ENCODE measurements around the gene ITGA2B.
A peak's percentile ranks its signal among the peaks of the same experiment; 100 is the strongest.
"Not testable (repeated sequence)": the region's sequence is repeated elsewhere in the genome, so short reads cannot be mapped to it uniquely, and the experiment has no call there.

The ITGA2B gene

DNA sequence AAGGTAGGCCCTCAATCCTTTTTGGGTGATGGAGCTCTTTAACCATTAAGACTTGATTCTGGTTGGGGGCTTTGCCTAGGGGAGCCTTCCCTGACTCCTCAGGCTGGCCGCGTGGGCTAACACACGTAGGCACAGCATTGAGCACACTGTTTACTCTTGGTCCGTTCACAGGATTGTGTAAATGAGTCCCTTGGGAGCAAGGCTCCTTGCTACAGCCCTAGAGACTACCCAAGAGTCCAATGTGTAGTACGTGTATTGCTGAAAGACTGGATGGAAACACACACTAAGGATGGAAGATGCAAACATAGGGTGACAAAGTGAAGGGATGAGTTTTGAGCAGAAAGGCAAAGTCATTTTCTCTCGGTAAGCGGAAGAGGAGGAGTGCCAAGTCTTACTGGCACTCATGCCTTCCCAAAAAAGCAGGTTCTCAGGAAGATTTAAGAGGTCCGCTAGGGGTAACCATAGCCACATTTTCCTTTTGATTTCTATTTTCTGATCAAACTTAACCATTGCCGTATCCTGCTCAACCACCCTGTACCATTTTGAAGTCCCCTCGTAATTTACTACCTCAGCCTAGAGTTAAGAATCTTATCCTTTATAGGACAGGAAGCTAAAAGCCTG lies 911 bp upstream of the ITGA2B start:
- no peak for DNase-seq

DNA sequence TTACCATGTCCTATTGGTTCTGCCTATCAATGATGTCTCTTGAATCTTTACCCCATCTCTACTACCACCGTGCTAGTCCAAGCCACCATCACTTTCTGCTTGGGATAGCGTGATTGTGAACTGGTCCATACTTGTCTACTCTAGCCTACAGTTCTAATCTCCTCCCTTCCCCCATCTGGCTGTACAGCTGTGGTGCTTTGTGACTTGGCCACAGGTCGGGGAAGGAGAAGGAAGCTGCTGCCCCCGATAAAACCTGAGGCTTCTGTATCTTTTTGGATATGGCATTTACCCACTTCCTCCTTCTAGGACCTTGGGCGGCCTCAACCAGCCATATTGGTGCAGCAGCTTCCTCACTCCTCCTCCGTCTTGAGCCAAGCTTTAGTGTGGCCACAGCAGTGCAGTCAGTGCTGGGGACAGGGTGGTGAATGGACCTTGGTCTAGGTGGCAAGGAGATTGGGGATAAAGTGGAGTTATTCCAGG lies 314 bp upstream of the ITGA2B start:
- no peak for DNase-seq

DNA sequence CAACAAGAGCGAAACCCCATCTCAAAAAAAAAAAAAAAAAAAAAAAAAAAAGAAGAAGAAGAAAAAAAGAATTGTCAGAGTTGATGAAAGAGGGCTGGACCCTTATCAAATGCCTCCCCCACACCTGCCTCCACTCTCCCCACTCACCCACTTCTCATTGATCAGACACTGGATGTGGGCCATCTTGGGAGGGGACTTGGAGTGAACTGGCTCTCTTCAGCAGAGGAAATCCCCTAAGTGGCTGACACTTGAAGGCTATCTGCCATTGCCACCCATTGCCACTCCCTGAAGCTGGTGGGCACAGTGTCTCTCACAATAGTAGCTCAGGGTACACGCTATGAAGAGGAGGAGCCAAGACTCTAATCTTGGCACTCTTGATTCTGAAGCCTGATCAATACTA lies 1.6 kb downstream of the ITGA2B start:
- no peak for DNase-seq

DNA sequence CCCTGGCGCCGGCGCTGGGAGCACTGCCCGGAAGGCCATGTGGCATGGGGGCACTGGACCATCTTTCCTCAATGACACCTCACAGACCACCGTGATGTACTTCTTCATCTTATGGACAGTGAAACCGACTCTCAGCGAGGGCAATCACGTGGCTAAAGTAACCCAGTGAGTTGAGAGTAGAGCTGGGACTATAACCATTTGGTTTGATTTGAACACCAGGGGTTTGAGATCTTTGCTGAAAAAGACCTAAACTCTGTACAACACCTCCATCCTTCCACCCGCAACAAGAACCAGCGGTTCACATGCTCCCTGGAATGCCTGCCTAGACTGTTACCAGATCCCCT lies 3.3 kb downstream of the ITGA2B start:
- DNase-seq = no peak

DNA sequence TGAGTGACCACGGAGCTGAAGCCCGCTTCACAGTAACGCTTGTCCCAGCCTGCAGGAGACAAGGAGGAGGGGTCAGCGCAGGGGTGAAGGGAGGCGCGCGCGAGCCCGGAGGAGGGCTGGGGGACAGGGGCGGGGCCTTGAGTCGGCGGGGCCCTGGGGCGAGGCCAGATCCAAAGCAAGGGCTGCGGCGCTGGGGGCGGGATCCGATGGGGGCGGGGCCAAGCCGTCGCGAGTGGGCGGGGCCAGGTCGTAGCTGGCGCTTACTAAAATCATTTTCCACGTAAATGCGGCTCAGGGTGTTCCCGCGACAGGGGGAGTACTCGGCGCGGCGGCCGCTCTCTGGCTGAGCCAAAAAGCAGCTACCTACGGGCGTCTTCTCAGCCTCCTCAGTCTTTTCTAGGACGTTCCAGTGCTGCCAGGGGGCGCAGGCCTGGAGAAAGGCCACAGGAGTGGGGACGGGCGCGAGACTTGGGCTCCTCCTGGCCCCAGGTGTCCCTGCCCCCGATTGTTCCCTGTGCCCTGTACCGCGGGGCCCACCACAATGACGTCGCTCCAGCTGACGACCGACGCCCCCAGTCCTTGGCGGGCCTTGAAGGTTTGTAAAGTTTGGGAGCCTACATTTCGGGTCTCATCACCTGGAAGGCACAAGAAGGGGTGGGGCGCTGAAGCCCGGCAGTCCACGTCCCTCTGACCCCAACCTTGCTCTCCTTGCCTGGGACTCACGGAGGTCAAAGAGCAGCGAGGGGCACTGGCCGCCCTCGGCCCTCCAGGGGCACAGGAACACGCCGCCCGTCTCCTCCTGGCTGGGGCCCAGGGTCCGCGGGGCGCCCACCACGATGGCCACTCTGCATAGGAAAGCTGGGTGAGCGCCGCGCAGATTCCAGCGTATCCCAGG lies 3.9 kb downstream of the ITGA2B start:
- DNase-seq = peak; percentile 67

DNA sequence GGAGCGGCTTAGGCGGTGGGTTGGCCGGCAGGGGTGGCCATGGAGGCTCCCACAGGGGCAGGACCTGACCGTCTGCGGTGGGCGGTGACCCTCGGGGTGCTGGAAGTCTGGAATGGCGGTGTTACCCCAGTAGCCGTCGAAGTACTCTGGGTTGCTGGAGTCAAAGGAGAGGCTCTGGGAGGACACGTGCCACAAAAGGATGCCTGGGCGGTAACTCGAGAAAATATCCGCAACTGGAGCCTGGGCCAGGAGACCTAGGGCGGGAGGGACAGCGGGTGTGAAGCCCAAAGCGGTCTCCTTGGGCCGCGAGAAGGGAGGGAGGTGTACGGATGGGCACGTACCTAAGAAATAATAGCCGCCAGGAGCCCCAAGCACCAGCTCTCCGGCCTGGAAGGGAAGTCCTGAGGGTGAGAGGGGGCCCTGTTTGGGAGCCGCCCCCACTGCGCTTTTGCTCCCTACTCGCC lies 4.6 kb downstream of the ITGA2B start:
- DNase-seq = no peak

DNA sequence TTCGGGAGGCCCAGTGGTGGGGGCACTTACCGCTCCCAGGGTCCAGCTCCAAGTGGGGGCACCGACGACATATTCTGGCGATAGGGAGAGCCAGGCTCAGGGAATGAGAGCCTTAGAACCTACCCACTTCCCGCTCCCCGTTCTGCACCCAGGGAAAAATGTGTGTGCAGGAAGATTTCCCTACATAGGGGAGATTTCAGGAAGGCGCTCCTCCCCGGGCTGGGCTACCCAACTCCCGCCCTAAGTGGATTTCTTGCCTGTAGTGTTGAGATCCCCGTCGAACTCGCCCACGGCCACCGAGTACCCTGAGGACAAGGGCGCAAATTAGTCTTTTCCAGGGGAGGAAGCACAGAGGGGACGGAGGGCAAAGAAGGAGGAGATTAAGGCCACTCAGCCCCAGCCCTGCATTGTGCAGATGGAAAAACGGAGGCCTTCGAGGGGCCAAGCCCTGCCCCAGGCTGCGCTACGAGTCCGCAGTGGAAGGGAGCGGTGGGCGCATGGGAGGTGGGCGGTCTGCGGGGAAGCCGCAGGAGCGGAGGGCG lies 5.1 kb downstream of the ITGA2B start:
- no peak for DNase-seq

DNA sequence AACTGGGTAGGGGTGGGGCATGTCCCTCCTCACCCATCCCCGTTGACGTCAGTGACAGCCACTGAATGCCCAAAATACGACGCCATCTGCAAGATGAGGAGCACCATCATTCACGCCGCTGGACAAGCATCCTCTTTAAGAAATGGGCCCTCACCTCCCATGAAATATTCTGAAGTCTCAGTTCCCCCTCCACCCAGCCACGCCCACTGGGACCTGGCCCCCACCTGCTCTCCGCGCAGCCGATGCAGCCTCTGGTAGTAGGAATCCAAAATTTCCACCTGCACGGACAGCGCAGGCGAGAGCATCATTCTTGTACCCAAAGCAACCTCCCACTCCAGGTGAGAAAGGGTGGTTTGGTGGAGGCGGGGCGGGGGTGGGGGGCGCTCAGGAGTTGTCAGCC lies 5.6 kb downstream of the ITGA2B start:
- DNase-seq = no peak

DNA sequence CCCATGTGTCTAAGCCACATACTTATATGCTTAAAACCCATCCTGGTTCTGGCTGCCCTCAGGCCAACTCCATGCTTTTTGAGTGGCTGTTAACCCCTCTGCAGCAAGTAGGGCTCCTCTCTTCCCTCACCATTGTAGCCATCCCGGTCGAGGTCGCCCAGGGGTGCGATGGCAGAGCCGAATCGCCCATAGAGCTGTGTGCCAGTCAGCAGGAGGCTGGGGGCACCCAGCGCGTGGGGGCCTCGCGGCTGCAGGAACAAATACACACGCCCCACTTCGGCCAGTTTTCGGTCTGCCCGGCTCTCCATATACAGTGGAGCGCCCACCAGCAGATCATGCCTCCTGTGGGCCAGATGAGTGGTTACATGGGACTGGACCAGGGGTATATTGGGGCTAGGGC lies 6.1 kb downstream of the ITGA2B start:
- no peak for DNase-seq

DNA sequence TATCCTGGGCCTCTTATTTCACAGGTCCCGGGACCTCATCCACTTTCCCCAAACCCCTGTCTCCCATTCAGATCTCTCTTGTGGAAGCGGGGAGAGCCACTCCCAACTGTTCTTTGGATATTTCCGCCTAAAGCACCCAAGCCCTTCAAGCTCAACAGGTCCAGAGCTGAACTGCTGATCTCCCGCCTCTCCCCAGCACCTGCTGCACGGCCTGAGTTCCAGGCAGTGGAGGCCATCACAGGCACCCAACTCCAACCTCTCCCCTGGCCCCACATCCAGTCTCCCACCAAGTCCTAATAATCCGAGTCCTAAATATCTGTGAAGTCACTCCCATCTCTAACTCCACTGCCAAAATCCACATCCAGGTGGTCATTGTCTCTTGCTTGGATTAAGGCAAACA lies 6.5 kb downstream of the ITGA2B start:
- no peak for DNase-seq

DNA sequence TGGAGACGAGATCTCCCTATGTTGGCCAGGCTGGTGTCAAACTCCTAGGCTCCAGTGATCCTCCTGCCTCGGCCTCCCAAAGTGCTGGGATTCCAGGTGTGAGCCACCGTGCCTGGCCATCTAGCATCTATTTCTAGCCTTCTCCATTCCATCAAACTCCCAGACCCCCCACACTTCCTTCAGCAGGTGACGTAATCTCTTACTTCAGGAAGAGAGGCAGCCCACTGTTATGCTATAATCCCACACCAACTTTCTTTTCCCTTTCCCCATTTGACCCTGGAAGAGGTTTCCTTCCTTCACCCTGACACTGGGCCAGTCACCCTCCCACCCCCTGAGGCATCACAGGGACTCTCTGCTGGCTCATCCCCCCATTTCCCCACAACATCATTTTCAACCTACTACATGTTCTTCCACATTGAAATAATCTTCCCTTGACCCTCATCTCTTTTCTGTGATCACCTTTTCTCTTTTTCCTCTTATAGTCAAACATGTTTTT lies 7.6 kb downstream of the ITGA2B start:
- DNase-seq = no peak

DNA sequence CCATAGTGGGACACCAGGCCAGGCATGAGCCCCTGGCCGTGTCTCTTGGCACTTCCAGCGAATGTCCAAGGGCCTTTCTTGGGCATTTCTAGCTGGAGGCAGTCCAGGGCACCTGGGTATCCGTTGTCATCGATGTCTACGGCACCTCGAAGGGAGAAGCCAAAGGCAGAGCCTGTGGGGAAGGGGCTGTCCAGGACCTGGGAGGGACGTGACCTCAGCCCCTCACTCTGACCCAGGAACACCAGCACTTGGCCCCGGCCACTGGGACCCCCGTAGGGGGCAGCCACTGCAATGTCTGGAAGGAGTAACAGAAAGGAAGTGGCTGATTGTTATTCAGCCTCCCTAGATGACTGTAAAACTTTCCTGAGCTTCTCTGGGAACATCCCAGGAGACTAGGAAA lies 8.7 kb downstream of the ITGA2B start:
- no peak for DNase-seq

DNA sequence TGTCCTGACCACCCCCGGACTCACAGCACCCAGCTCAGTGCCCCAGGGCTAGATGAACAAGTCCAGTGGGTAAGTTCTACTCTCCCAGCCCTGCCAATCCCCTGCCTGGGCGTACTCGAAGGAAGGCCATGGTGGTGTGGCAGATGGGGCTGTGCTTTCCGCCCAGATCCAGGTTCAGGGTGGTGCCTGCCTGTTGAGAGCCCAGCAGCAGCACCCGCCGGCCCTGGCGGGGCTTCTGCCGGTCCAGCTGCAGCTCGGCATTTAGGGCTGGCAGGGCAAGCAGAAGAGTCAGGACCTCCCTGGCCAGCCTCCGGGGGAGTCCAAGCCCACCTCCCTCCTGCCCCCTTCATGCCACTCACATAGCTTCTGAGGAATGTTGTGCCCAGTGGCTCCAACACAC lies 9.6 kb downstream of the ITGA2B start:
- DNase-seq = no peak

DNA sequence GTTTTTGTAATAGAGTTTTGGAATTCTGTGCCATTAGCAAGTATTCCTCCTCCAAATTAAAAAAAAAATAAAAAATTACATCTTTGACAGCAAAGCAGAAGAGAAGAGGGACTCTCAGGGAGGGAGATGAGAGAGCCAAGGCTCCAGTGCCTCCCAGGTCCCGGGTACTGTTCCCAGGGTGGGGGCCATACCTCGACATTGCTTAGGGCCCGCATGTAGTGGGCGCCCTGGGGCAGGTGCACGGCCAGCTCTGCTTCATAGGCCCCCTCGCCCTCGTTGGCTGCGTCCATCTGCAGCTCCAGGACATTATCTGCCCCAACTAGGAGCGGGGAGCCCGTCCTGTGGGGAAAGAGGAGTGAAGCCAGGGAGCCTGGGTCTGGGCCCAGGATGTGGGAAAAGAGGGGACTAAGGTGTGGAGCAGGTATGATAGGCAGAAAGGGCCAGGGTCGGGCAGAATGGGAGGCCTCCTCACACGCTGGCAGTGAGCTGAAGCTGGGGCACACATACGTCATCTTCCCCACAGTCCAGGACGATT lies 11.2 kb downstream of the ITGA2B start:
- no peak for DNase-seq

DNA sequence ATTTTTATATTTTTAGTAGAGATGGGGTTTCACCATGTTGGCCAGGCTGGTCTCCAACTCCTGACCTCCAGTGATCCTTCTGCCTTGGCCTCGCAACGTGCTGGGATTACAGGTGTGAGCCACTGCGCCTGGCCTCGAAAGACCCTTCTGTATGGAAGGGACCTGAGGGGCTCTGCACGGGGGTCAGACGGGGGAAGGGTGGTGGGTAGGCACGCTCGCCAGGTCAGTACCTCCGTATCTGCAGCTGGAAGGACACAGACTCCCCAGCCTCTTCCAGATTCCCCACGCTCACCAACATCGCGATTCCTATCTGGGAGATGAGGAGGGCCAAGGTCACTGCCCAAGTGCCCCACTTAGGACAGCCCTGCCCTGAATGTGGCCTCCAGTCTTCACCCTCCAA lies 12.7 kb downstream of the ITGA2B start:
- DNase-seq = no peak

DNA sequence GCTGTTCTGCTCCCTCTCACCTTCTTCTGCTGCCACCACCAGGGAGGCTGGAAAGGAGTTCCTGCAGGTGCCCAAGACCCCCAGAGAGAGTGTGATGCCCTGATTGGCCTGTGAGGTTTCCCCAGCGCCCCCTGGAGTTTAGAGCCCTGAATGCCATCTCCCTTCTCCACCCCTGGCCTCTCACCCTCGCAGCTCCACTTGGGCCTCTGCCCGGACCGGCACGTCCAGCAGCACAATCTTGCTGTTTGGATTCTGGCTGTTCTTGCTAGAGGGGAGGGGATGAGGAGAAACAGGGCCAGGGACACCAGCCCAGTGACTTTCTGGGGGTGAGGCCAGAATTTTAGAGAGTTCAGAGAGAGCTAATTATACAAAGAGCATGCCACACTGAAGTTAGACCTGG lies 13.3 kb downstream of the ITGA2B start:
- no peak for DNase-seq

DNA sequence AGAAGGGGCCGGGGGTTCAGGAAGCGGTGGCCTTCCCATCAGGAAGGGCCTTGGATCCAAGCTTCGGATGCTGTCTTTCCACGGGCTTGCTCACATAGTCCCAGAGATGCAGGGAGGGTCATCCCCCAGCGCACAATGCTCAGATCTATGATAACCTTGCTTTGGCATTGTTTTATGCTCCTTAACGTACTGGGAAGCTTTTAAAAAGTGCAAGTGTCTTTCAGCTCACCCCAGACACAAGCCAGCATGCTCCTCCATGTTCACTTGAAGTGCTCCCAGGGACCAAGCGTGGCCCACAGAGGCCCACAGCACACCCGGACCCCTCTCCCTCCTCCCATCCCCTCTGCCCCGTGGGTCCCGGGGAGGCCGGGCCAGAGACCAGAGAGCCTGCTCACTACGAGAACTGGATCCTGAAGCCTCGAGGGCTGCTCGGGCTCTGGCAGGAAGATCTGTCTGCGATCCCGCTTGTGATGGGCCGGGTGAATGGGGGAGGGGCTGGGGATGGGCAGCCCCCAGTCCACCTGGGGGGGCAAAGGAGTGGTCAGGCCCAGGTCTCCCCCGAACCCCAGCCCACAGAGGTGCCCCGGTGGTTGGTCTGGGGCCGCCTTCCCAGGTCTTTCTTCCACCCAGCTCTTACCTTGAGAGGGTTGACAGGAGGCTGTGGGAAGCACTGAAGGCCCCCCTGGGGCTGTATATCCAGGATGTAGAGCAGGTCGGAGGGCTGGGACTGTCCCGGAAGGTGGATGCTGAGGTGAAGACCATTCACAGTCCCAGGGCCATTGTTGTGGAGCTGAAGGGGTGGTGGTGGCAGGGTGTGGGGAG lies 14.0 kb downstream of the ITGA2B start:
- DNase-seq = no peak

DNA sequence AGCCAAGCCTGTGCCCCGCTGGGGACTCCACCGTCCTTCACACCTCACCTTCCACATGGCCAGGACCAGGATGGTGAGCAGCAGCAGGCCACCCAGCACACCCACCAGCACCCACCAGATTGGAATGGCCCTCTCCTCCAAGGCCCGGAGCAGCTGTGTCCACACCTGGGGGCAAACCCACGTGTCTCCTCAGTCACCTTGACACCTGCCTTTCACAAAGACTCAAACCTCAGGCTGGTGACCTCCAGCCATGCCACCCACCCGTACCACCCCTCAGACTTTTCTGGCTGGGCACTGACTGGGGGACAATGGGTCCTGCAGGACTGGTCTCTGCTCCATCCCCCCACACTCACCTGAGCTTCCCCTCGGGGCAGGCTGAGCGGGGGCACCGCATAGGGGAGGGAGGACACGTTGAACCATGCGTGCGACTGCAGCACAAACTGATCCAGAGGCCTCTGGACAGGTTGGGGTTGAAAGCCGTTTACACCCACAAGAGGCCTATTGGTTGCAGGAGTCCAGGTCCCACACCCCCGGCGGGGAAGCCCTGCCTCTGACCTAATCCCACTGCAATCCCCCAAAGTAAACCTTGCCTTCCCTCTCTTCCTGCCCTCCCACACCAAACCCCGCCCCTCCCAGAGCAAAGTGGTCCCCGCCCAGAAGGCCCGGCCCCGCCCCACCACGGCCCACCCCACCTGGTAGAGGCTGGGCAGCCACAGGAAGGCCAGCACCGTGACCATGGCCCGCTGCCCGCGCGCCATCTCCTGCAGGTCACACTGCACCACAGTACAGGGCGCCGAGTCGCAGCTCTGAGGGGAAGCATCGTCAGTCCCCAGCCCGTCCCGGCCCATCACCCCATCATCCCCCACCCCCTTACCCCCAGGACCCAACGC lies 14.9 kb downstream of the ITGA2B start:
- DNase-seq = no peak

DNA sequence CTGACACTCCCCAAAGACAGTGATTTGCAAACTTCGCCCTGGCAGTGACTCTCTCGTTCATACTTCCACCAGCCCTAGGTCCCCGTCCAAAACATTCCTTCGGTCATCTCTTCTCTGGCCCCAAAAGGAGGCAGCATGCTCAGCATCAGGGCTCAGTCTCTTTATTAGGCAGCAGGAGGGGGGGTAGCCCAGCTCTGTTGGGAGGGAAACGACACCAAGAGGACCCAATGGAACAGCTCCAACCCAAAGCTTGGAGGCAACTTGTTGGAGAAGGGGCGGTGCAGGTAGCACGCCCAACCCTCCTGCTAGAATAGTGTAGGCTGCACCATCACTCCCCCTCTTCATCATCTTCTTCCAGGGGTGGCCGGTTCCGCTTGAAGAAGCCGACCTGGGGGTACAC lies 17.4 kb downstream of the ITGA2B start:
- DNase-seq = no peak

DNA sequence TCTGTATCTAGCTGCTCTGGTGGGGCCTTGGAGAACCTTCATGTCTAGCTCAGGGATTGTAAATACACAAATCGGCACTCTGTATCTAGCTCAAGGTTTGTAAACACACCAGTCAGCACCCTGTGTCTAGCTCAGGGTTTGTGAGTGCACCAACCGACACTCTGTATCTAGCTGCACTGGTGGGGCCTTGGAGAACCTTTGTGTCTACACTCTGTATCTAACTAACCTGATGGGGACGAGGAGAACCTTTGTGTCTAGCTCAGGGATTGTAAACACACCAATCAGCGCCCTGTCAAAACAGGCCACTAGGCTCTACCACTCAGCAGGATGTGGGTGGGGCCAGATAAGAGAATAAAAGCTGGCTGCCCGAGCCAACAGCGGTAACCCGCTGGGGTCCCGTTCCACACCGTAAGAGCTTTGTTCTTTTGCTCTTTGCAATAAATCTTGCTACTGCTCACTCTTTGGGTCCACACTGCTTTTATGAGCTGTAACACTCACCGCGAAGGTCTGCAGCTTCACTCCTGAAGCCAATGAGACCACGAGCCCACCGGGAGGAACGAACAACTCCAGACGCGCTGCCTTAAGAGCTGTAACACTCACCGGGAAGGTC lies 19.9 kb downstream of the ITGA2B start:
- not testable (repeated sequence) for DNase-seq

Measured in activated gamma-delta T cell treated with Interleukin-2 at 50 U/mL for 16 hours (primary cell).